GM12873 (cell line): ENCODE results near the gene AKR7A2.

ENCODE experiments used
- TF ChIP-seq, protein P1 (sequence below): IDR thresholded peaks from 2 replicates; pipeline ENCODE4 v1.5.1; 2012; ENCODE audit warnings: low read depth, mild to moderate bottlenecking, moderate library complexity, low read length, control low read depth; ENCODE audit not compliant: insufficient read depth; ENCODE audit errors: missing control alignments

The AKR7A2 gene

DNA sequence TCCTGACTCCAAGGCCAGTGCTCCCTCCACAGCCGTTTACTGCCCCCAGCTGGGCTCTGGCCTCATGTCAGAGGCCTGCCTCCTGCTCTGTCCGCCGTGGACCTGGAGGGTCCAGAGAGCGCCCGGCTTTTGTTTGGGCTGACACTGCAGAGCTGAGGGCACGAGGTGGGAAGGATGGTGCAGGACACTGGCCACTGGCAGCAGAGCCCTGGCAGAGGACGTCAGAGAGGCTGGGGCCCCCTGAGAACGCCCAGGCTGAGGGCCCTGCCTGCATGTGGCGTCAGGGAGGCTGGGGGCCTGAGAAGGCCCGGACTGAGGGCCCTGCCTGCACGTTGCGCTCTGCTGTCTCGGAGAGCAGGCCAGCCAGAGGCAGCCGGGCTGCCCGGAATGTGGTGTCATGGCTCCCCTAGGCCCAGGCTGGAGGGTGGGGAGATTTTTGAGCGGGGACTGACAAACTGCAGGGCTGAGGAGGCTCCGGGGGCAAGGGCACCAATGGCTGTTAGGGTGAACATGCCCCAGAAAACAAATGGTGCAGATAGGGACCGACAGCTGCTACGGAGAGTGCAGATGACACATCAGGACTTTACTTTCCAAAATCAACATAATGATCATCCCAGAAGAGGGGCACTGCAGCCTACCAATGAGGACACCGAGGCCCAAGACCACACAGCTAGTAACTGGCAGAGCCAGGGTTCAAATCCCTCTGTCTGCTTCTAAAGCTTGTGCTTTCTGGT lies 31.8 kb upstream of the AKR7A2 start:
- TF ChIP-seq, protein P1, sequence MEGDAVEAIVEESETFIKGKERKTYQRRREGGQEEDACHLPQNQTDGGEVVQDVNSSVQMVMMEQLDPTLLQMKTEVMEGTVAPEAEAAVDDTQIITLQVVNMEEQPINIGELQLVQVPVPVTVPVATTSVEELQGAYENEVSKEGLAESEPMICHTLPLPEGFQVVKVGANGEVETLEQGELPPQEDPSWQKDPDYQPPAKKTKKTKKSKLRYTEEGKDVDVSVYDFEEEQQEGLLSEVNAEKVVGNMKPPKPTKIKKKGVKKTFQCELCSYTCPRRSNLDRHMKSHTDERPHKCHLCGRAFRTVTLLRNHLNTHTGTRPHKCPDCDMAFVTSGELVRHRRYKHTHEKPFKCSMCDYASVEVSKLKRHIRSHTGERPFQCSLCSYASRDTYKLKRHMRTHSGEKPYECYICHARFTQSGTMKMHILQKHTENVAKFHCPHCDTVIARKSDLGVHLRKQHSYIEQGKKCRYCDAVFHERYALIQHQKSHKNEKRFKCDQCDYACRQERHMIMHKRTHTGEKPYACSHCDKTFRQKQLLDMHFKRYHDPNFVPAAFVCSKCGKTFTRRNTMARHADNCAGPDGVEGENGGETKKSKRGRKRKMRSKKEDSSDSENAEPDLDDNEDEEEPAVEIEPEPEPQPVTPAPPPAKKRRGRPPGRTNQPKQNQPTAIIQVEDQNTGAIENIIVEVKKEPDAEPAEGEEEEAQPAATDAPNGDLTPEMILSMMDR: no peak

- TF ChIP-seq, protein P1: no peak
These were observed 31.1 kb upstream of the AKR7A2 start for GRCh38 chr1:19342894-19343616.

DNA sequence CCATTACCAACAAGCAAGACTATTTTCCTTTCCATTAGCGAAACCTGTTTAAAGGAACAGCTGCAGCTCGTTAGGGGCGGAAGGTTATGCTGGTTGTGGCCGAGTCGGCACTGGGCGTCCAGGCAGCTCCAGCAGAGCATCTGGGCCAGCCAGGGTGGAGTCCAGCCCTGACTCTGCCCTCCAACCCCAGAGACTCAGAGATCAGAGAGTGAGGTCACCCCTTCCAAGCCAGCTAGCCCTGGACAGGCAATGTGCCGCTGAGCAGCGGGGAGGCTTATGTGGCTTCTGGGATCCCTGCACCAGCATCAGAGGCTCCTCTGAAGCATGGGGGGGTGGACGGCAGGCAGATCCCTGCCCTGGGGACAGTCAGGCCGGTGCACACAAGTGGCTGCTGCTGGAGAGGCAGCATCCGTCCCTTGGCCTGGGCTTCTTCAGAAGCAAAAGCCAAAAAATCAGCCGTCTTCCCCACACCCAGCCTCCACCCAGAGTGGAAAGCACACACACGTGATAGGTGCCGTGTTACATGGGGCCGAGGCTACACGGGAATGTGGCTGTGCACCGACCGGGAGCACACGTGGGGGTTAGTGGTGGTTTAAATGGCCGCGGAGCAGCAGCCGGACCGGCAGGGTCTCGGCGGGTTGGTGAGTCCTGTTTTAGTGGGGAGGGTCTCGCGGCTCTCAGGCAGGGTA lies 30.3 kb upstream of the AKR7A2 start:
- TF ChIP-seq, protein P1: peak; percentile 1

DNA sequence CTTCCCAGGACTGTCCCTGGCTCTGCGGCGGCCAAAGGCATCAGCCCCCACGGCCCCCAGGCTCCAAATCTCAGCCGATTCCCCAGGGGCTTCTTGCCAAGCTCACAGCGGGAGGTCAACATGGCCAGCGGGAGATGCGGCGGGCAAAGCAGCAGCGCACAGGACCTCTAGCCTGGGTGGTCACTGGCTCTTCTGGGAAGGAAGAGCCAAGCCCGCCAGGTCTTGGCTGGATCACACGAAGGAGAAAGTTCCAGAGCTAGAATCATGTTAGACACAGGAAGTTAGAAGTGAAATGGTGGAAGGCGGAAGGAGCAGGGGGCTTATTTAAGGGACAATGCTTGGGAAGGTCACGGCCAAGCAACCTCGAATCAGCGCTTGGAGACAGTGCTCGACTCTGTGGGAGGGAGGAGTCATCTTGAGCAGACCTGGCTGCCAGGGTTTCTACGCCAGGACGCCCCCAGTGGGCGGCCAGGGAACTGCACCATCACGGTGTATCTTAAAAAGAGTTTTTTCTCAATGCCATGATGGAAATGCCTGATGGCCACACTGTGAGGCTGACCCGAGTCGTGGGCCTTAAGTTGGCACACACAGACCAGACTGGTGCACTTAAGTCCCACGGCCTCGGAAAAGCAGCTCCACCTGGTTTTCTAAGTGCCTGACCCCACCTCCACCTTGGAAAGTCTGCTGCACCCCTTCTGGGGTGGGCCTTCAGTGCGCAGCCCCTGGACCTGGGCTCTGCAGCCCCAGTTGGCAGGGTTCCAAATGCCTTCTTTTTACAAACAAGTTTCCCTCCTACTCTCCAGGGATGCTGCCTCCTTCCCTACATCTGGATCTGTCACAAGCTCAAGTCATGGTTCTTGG lies 29.5 kb upstream of the AKR7A2 start:
- TF ChIP-seq, protein P1: peak; percentile 95

DNA sequence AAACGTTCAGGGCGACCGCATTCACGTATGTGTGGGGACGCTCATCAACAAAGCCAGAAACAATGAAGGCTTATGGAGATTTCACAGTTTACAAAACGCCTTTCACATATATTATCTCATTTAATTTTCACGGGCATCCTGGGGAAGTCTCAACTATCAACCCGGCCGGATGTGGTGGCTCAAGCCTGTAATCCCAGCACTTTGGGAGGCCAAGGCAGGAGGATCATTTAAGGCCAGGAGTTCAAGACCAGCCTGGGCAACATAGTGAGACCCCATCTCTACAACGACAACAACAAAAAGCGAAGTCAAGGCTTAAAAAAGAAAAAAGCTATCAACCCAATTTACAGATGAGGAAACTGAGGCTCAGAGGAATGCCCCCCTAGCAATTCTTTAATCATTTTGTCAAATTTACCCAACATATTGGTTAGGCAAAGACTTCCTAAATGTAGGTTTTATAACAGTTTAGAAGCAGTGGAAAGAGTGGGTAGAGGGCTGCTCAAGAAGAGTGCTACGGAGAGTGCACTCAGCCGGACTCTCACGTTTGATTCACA lies 28.5 kb upstream of the AKR7A2 start:
- TF ChIP-seq, protein P1: no peak

DNA sequence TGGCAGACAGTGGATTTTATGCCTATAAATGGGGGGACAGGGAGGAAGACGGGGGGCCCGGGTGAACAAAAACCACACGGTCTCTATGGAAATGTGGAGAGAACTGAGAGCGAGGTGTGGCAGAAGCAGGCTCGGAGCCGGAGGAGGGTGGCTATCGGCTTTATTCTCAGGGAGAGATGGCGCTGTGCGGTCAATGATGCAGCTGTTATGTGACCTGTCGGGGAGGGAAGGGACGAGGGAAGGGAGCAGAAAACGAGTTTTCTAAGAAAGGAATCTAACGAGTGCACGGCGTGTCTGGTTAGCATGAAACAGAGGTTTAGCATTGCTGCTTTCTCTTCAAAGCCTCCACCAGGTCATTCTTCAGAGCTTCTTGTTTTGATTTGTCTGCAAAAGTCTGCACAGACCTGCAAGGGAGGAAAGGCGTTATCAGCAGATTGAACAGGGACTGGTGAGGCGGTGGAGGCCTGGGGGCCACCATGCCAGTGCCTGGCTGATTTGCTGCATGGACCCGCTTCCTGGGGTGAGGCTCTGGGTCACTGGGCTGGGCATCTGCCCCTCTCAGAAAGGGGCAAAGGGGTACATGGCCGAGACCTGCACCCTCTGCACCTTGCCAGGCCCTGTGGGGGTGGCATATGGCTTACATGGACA lies 27.4 kb upstream of the AKR7A2 start:
- TF ChIP-seq, protein P1: no peak
